GM12878 (cell line): Measurements from ENCODE around the gene UCN2. TPM values are rescaled to one million over a fixed set of nuclear protein-coding genes. Genes with fewer than 3 reads are reported as not detected.

Experiments
- ATAC-seq: fragments of 200-7000 bp; cut with Tn5 transposase; 3 replicates; pipeline ENCODE4 v1.9.1; 2020; ENCODE audit warnings: mild to moderate bottlenecking, moderate library complexity
- BruUV-seq: library from RNA; stranded (reverse); fragments of 400-500 nt; replicated peaks from 2 replicates; lab custom pipeline; 2021; lab: Mats Ljungman, UMichigan
- CTCF ChIA-PET: fragments of 300-600 bp; sonication (Branson Sonifier 250); formaldehyde crosslinking; extraction: SDS; loops from one replicate; lab custom pipeline; 2021; ENCODE audit warnings: inconsistent platforms; lab: Yijun Ruan, JAX
- POLR2A ChIA-PET: fragments of 350-600 bp; formaldehyde crosslinking; extraction: SDS; loops from one replicate; lab custom pipeline; 2021; ENCODE audit warnings: inconsistent platforms; lab: Charles Lee
- RAD21 ChIA-PET: fragments of 300-600 bp; sonication (Branson Sonifier 250); formaldehyde crosslinking; loops from one replicate; lab custom pipeline; 2023; ENCODE audit warnings: antibody characterized with exemption; ENCODE audit not compliant: unreplicated experiment; lab: Charles Lee
- SMC1A ChIA-PET: fragments of 300-600 bp; sonication (Branson Sonifier 250); formaldehyde crosslinking; loops from one replicate; lab custom pipeline; 2023; ENCODE audit not compliant: unreplicated experiment, uncharacterized antibody; lab: Charles Lee
- DNase-seq: peaks from one replicate; pipeline ENCODE4 v3.0.0-alpha.2; 2011; ENCODE audit warnings: low read depth, low spot score
- FAIRE-seq: peaks from 3 replicates; lab custom pipeline; 2011; peaks lifted over from hg19 to GRCh38; lab: Jason Lieb, UNC
- H2AFZ ChIP-seq: 2 replicates; pipeline ENCODE4 v1.6.0; 2011; ENCODE audit warnings: low read depth, low read length, control low read depth; ENCODE audit not compliant: control insufficient read depth
- H3K27ac ChIP-seq: 2 replicates; pipeline ENCODE4 v1.5.1; 2011; ENCODE audit warnings: control low read depth; ENCODE audit not compliant: control insufficient read depth, insufficient read depth
- H3K27me3 ChIP-seq, 2 experiments: replicated peaks in 1 of 2; 2 replicates each; pipeline versions ENCODE4 v1.6.0 to v1.6.1; 2011; ENCODE audit warnings: low read length in 1 of 2; ENCODE audit not compliant: control insufficient read depth in 2 of 2, insufficient read depth in 2 of 2
- H3K36me3 ChIP-seq, 2 experiments: 2 replicates each; pipeline ENCODE4 v1.5.1; 2011; ENCODE audit warnings: low read length in 1 of 2; ENCODE audit not compliant: control insufficient read depth in 2 of 2, insufficient read depth in 2 of 2
- H3K4me1 ChIP-seq: 2 replicates; pipeline ENCODE4 v1.6.1; 2011; ENCODE audit warnings: mild to moderate bottlenecking, low read length, moderate library complexity, mixed read lengths; ENCODE audit not compliant: control insufficient read depth, insufficient read depth
- H3K4me2 ChIP-seq: 2 replicates; pipeline ENCODE4 v1.6.0; 2011; ENCODE audit warnings: control low read depth; ENCODE audit not compliant: control insufficient read depth, insufficient read depth
- H3K4me3 ChIP-seq: fragments of 200-600 bp; sonication (generic); 2 replicates; pipeline ENCODE4 v1.5.1; 2016
- H3K79me2 ChIP-seq: 2 replicates; pipeline ENCODE4 v1.6.0; 2011; ENCODE audit warnings: low read length; ENCODE audit not compliant: control insufficient read depth, insufficient read depth
- H3K9ac ChIP-seq: 2 replicates; pipeline ENCODE4 v1.8.0; 2011; ENCODE audit warnings: low read length, control low read depth, mixed read lengths; ENCODE audit not compliant: control insufficient read depth, insufficient read depth
- H3K9me3 ChIP-seq: replicated peaks from 3 replicates; pipeline ENCODE4 v1.5.1; 2011; ENCODE audit warnings: mild to moderate bottlenecking, low read length; ENCODE audit not compliant: control insufficient read depth, insufficient read depth
- H4K20me1 ChIP-seq: 2 replicates; pipeline ENCODE4 v1.6.0; 2011; ENCODE audit not compliant: control insufficient read depth, insufficient read depth
- CREB1 ChIP-seq: IDR thresholded peaks from 2 replicates; pipeline ENCODE4 v1.6.1; 2012; ENCODE audit warnings: low read depth, mild to moderate bottlenecking, inconsistent platforms
- KAT2A ChIP-seq: conservative IDR thresholded peaks from 2 replicates; pipeline ENCODE4 v1.6.1; 2011; ENCODE audit warnings: low read depth, low read length; ENCODE audit not compliant: control insufficient read depth
- NFXL1 ChIP-seq: fragments of 450-650 bp; IDR thresholded peaks from 2 replicates; pipeline ENCODE4 v1.6.1; 2017; ENCODE audit warnings: antibody characterized with exemption, mild to moderate bottlenecking, borderline replicate concordance
- POU2F2 ChIP-seq: IDR thresholded peaks from 3 replicates; pipeline ENCODE4 v1.6.1; 2011; ENCODE audit warnings: low read depth, mild to moderate bottlenecking, low read length, borderline replicate concordance
- STAT1 ChIP-seq: fragments of 450-650 bp; conservative IDR thresholded peaks from 2 replicates; pipeline ENCODE4 v1.6.1; 2014; ENCODE audit warnings: antibody characterized with exemption, mild to moderate bottlenecking
- WGBS: methylation state at CpG from one replicate; pipeline ENCODE4 v1.1.6; 2016; ENCODE audit warnings: low lambda C conversion rate; ENCODE audit not compliant: insufficient replicate concordance, insufficient coverage; ENCODE audit errors: missing lambda C conversion rate; 5-methylcytosine and 5-hydroxymethylcytosine counted together
- in situ Hi-C: fragments of 300-500 bp; cut with MboI; formaldehyde crosslinking; loops from 9 replicates; pipeline ENCODE4 v1.14.3; 2018; ENCODE audit warnings: mixed read lengths
- intact Hi-C: fragments of 100-400 bp; cut with micrococcal nuclease; formaldehyde crosslinking; loops from one replicate; pipeline ENCODE4 v1.14.2; 2022; ENCODE audit not compliant: unreplicated experiment
- polyA plus RNA-seq, 11 experiments: library from polyadenylated mRNA; depleted of rRNA in 4 of 11; unstranded in 6 of 11; stranded (reverse) in 5 of 11; fragments of >200 nt; fragmentation: Nextera tagmentation in 4 of 11; fragmentation: Illumina TruSeq in 1 of 11; extraction: Ambion mirVana in 4 of 11; extraction: Trizol in 1 of 11; gene quantifications; 1 replicate in 1 of 11; 2 replicates in 10 of 11; pipeline versions ENCODE4 v1.2.1 to v1.2.3, GENCODE V29; 2011 to 2016; ENCODE audit warnings: inconsistent platforms in 2 of 11, missing spikeins in 2 of 11, low read depth in 1 of 11
- total RNA-seq, 4 experiments: library from RNA; depleted of rRNA in 3 of 4; stranded (reverse); fragments of >200 nt in 3 of 4; fragmentation: Illumina TruSeq in 1 of 4; extraction: Trizol in 1 of 4; gene quantifications; 2 replicates each; pipeline versions ENCODE4 v1.2.1 to v1.2.3, GENCODE V29; 2013 to 2021
- TF ChIP-seq, protein P1 (sequence below): IDR thresholded peaks from 2 replicates; pipeline ENCODE4 v1.6.1; 2012; ENCODE audit warnings: mild to moderate bottlenecking, low read depth, low read length

The UCN2 gene
- total and polyA plus RNA-seq, 10 of the 15 experiments (the other 5 are each of a cell fraction or from before 2014, with no cell fraction given) = 0.05 TPM; not detected in 9

DNA sequence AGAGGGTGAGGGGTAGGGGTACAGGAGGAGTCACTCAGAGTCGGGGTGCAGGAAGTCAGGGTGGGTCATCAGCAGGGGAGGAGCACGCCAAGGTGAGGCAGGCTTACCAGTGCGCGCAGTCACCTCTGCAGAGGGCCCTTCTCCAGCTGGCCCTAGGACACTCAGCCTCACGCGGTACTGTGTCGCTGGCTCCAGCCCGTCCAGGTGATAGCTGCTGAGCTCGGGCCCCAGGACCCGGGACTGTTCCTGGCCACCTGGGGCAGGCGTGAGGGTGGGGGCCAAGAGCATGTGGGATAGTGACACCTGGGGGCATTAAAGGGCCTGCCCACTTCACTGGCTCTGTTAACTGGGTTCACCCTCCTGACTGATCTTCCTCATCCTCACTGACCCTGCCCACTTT, 24.1 kb upstream of the UCN2 start:
- intact Hi-C loops = no loop called here
- no peak for ATAC-seq
- ChIA-PET RAD21 (no interaction called here), CTCF (interaction anchor here (1.1 kb wide), 1 partner anchor 29 kb away, joined by 3 read pairs; no protein-coding TSS in a partner anchor), SMC1A (no interaction called here), POLR2A (no interaction called here)
- DNase-seq = no peak
- no peaks in the 10 kb centered on the region for H3K27me3 ChIP-seq
- FAIRE-seq = no peak
- in situ Hi-C loops = no loop called here
- no peaks in the 10 kb centered on the region for H3K4me1 ChIP-seq
- no TSS peak for BruUV-seq
- H4K20me1 ChIP-seq = no peaks in the 10 kb centered on the region
- no peak overlapping the region for H3K27ac ChIP-seq
- H3K9me3 ChIP-seq = no peaks in the 10 kb centered on the region
- TF ChIP-seq STAT1 (no peak), KAT2A (no peak), CREB1 (no peak), NFXL1 (no peak), POU2F2 (no peak)
- TF ChIP-seq, protein P1, sequence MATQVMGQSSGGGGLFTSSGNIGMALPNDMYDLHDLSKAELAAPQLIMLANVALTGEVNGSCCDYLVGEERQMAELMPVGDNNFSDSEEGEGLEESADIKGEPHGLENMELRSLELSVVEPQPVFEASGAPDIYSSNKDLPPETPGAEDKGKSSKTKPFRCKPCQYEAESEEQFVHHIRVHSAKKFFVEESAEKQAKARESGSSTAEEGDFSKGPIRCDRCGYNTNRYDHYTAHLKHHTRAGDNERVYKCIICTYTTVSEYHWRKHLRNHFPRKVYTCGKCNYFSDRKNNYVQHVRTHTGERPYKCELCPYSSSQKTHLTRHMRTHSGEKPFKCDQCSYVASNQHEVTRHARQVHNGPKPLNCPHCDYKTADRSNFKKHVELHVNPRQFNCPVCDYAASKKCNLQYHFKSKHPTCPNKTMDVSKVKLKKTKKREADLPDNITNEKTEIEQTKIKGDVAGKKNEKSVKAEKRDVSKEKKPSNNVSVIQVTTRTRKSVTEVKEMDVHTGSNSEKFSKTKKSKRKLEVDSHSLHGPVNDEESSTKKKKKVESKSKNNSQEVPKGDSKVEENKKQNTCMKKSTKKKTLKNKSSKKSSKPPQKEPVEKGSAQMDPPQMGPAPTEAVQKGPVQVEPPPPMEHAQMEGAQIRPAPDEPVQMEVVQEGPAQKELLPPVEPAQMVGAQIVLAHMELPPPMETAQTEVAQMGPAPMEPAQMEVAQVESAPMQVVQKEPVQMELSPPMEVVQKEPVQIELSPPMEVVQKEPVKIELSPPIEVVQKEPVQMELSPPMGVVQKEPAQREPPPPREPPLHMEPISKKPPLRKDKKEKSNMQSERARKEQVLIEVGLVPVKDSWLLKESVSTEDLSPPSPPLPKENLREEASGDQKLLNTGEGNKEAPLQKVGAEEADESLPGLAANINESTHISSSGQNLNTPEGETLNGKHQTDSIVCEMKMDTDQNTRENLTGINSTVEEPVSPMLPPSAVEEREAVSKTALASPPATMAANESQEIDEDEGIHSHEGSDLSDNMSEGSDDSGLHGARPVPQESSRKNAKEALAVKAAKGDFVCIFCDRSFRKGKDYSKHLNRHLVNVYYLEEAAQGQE = no peak
- WGBS = 50% methylated on average over 10 of the region's 11 CpGs
- H2AFZ ChIP-seq = no peak overlapping the region
- H3K4me3 ChIP-seq = no peak overlapping the region
- no peaks in the 10 kb centered on the region for H3K79me2 ChIP-seq
- no peak overlapping the region for H3K4me2 ChIP-seq
- H3K36me3 ChIP-seq = no peaks in the 10 kb centered on the region
- H3K9ac ChIP-seq = no peak overlapping the region
